ENCODE data around the gene CRIP3. TPM values are rescaled to one million over a fixed set of nuclear protein-coding genes. Genes with fewer than 3 reads are reported as not detected.

CRIP3 gene
- total and polyA plus RNA-seq, 10 of the 15 experiments (the other 5 are each of a cell fraction or from before 2014, with no cell fraction given) = 1.5 to 9.2 (median 2.2) TPM

DNA sequence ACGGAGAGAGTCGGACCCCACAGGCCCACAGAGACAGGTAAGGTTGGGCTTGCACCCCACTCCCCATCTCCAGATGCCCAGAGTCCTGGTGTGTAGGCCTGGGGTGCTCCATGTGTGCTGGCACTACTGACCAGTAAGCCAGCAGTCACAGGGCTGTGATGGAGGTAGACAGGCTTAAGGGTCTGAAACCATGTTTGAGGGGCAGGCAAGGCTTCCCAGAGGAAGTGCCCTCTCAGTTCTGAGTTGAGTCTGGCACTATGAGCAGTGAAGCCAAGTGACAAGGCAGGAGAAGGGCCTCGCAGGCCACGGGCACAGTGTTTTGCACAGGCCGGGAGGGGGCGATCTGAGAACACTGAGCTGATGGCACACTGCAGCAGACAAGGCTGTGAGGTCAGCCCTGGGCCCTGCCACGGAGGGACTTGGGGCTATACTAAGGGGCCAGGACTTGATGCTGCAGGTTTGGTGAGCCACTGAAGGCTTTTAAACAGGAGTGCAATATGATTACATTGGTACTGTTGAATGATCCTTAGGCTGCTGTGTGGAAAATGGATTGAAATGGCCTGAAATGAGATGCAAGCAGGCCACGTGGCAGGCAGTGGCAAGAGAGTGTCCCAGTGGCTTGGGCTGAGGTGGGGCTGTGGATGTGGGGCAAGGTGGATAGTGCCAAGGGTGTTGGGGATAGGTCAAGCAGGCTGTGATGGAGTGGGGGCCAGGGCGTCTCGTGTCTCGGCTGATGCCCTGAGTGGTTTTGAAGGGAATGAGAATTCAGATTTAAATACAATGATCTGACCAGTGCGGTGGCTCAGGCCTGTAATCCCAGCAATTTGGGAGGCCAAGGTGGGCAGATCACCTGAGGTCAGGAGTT is 45.1 kb downstream of the CRIP3 start (continued):
- TF ChIP-seq ZNF592 (IDR thresholded peaks at IDR 0.05) = peak; percentile 56; the same call in 1 of the 2 replicates
- no peak for TF ChIP-seq NFXL1 (IDR thresholded peaks at IDR 0.05; ENCODE audit: borderline replicate concordance)
- TF ChIP-seq RAD21 (IDR thresholded peaks at IDR 0.05; ENCODE audit: insufficient read depth, low read depth, low read length) = peak; percentile 93
- no peak for TF ChIP-seq SREBF2 (IDR thresholded peaks at IDR 0.05; ENCODE audit: low read length)
- peak; percentile 94 to 97 (median 97) for TF ChIP-seq CTCF (IDR thresholded peaks at IDR 0.05 in 2 of 3, conservative IDR thresholded peaks at IDR 0.05 in 1 of 3; ENCODE audit: control insufficient read depth in 2 of 3, extremely low read depth in 1 of 3, insufficient read depth in 1 of 3, low read depth in 3 of 3, low read length in 3 of 3)
- no peak for TF ChIP-seq POLR2A (IDR thresholded peaks at IDR 0.05; ENCODE audit: low read depth, low read length)
